Stomach smooth muscle (tissue), 2 donors: Measurements from ENCODE around the gene CREB3L2.
A peak's percentile ranks its signal among the peaks of the same experiment; 100 is the strongest.

ENCODE experiments used
- H3K27ac ChIP-seq: one replicate; pipeline ENCODE4 v1.7.0; 2013; ENCODE audit warnings: mild to moderate bottlenecking, low read length, inconsistent platforms
- H3K27me3 ChIP-seq, 2 donors: one replicate each; pipeline ENCODE4 v1.7.0; 2013; ENCODE audit warnings: low read length in 2 of 2; ENCODE audit not compliant: insufficient read depth in 2 of 2, control insufficient read depth in 1 of 2
- H3K36me3 ChIP-seq, 2 donors: one replicate each; pipeline ENCODE4 v1.7.0; 2013; ENCODE audit warnings: low read length in 2 of 2; ENCODE audit not compliant: control insufficient read depth in 2 of 2, insufficient read depth in 2 of 2
- H3K4me1 ChIP-seq: one replicate; pipeline ENCODE4 v1.7.0; 2013; ENCODE audit warnings: low read length; ENCODE audit not compliant: control insufficient read depth, insufficient read depth
- H3K4me3 ChIP-seq, 2 donors: one replicate each; pipeline ENCODE4 v1.7.0; 2013; ENCODE audit warnings: low read length in 2 of 2
- H3K9ac ChIP-seq, 2 donors: one replicate each; pipeline ENCODE4 v1.7.0; 2013; ENCODE audit warnings: low read length in 2 of 2, mild to moderate bottlenecking in 1 of 2
- H3K9me3 ChIP-seq, 2 donors: one replicate each; pipeline ENCODE4 v1.7.0; 2013; ENCODE audit warnings: low read length in 2 of 2; ENCODE audit not compliant: control insufficient read depth in 2 of 2
- donor health status: healthy.
- donor health status: Pancreatic carcinoma.

The CREB3L2 gene

DNA sequence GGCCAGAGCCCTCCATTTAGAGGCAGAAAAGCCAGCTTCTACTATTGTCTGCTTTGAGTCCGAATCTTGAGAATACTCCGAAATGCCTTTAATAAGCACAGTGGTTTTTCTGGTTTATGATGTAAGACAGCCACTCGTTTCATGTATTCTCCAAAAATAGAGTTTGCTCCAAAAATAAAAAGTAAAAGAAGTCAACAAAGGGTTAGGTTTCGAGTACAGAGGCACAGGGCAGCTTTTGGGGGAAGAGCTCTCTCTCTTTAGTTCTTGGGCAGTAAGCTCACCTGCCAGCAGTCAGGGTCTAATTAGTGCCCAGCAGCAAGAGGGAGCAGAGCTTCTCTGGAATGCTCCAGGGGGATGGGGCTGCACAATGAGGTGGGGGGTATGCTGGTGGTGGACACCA is 20.2 kb downstream of the CREB3L2 start:
- Histone ChIP-seq H3K4me3 (no peak overlapping the region), H3K4me1 (peaks cover 74% of the 10 kb centered on the region), H3K9me3 (no peaks in the 10 kb centered on the region), H3K36me3 (no peaks in the 10 kb centered on the region), H3K27me3 (no peaks in the 10 kb centered on the region), H3K27ac (peak overlapping the region; percentile 49), H3K9ac (no peak overlapping the region)

DNA sequence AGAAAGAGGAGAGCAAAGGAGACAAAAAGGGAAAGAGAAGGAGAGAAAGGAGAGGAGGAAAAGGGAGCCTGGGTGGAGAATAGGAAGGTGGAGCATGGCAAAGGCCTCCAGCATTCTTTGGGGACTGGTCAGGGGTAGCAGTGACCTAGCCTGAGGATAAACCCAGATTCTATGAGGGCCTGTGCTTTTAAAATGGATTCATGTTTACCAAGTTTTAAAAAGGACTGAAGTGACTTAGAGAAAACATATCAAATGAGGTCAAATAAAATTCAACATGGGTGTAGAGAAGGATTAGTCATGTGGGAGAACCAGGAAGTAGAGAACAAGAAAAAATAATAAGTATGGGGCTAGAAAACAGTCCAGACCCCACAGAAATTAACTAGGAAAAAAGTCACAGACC is 20.7 kb downstream of the CREB3L2 start:
- H3K27me3 ChIP-seq: no peaks in the 10 kb centered on the region
- H3K9me3 ChIP-seq: no peaks in the 10 kb centered on the region
- H3K4me3 ChIP-seq: no peak overlapping the region
- H3K36me3 ChIP-seq: no peaks in the 10 kb centered on the region
- no peak overlapping the region for H3K9ac ChIP-seq
- H3K27ac ChIP-seq: peak overlapping the region; percentile 49
- H3K4me1 ChIP-seq: peaks cover 70% of the 10 kb centered on the region

DNA sequence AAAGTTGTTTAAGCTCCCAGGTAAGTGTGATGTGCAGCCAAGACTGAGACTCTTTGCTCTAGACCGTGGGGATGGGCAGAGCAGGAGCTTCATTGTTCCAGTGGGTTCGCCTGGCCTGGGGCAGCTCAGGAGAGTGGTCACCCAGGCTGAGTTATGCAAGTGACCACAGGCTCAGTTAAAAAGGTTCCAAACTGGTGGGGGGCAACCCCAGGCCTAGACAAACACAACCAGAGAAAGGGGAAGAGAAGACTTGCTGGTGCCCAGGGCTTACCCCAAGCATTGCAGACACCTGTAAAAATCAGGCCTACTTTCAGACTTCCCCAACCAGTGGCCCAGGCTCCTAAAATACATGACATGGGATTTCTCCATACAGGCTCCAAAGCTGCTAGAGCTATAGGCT is 21.6 kb downstream of the CREB3L2 start:
- Histone ChIP-seq H3K27ac (peak overlapping the region; percentile 49), H3K36me3 (no peaks in the 10 kb centered on the region), H3K9ac (no peak overlapping the region), H3K4me3 (no peak overlapping the region), H3K9me3 (no peaks in the 10 kb centered on the region), H3K4me1 (peaks cover 72% of the 10 kb centered on the region), H3K27me3 (no peaks in the 10 kb centered on the region)

DNA sequence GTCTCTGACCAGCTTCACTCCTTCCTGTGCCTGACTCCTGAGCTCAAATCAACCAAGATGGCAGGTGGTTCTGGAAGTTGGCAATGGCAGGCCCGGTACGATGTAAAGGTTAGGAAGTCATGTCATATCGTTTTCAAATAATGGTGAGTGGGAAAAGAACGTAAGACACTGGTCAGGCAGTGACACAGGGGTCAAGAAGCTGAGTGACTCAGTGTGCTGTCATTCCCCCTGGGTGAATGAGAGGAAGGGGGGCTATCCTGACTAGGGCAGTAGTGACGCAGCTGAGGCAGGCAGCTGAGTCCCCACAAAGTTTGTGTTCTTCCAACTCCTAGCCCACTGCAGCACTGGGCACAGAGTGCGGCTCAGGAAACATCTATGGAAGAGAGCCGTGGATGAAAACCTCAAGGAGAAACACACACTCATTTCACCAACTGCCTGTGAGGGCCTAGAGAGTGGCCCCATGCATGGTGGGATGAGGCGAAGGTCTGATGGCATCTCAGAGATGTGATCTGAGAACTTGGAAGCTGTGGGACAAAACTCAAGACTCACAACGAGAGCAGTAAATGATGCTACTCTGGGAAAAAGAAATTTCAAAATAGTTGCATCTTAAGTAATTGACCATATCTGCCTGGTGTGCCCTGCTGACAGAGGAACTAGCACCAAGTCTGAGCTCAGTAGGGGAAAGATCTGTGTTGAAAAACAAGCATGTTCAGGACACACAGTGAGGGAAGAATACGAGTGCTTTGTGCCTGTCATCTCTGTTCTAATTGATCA is 23.2 kb downstream of the CREB3L2 start:
- no peaks in the 10 kb centered on the region for H3K9me3 ChIP-seq
- peaks cover 70% of the 10 kb centered on the region for H3K4me1 ChIP-seq
- no peak overlapping the region for H3K9ac ChIP-seq
- H3K27ac ChIP-seq: peak overlapping the region; percentile 46
- H3K36me3 ChIP-seq: no peaks in the 10 kb centered on the region
- no peaks in the 10 kb centered on the region for H3K27me3 ChIP-seq
- peak overlapping the region in 1 of 2 donors; percentile 8 for H3K4me3 ChIP-seq

DNA sequence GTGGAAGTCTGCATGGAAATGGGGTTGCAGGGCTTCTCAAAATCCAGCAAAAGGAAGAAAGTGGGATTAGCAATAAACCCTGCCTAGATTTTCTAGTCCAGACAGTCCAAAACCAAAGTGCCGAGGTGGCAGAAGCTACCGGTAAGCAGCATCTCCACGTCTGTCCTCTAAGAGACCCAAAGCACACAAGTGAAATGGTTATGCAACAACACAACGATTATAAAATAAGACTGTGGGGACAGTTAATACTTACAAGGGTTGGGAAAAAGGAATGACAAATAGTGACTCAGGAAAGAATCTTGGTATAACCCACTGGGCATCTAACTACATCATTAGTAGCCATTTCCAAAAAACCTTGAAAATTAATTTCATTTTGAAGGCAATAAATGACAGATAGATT is 24.7 kb downstream of the CREB3L2 start:
- H3K4me1 ChIP-seq: peaks cover 67% of the 10 kb centered on the region
- H3K27me3 ChIP-seq: no peaks in the 10 kb centered on the region
- H3K27ac ChIP-seq: peak overlapping the region; percentile 11
- no peak overlapping the region for H3K4me3 ChIP-seq
- H3K9ac ChIP-seq: no peak overlapping the region
- no peaks in the 10 kb centered on the region for H3K9me3 ChIP-seq
- no peaks in the 10 kb centered on the region for H3K36me3 ChIP-seq

DNA sequence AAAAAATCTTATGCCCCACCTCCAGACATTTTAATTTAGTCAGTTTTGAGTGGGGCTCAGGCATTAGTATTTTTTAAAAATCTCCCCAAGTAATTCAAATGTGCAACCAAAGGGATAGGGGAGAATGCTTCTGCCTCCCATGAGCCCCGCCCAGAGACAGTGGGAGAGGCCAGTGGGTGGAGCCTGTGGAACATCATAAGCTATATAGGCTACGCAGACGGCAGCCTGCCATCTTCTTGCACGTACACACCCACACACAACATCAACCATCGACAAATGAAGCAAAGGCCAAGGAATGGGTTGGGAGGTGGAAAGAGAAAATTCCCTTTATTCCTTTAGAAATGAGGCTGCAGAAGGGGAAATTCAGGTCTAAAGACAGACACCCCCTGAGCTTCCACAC is 25.2 kb downstream of the CREB3L2 start:
- Histone ChIP-seq H3K36me3 (no peaks in the 10 kb centered on the region), H3K9ac (no peak overlapping the region), H3K27ac (peak overlapping the region; percentile 11), H3K4me3 (no peak overlapping the region), H3K27me3 (no peaks in the 10 kb centered on the region), H3K4me1 (peaks cover 63% of the 10 kb centered on the region), H3K9me3 (no peaks in the 10 kb centered on the region)

DNA sequence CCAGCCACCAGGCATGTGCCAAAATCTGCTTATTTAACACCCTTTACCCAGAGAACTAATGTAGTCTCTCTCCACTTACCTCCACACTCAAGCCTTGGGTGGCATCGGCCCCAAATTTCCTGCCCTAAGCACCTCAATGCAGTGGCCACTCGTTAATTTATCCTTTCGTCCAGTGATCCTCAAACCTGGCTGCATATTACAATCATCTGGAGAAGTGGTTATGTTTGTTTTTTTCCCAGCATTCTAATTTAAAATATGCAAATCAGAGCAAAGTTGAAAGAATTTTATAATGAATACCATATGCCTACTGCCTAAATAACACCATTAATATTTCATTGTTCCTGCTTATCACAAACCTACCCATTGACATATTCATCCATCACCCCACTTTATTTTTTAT is 25.7 kb downstream of the CREB3L2 start:
- Histone ChIP-seq H3K9me3 (no peaks in the 10 kb centered on the region), H3K27me3 (no peaks in the 10 kb centered on the region), H3K4me1 (peaks cover 58% of the 10 kb centered on the region), H3K9ac (no peak overlapping the region), H3K4me3 (no peak overlapping the region), H3K27ac (peak overlapping the region; percentile 26), H3K36me3 (no peaks in the 10 kb centered on the region)

DNA sequence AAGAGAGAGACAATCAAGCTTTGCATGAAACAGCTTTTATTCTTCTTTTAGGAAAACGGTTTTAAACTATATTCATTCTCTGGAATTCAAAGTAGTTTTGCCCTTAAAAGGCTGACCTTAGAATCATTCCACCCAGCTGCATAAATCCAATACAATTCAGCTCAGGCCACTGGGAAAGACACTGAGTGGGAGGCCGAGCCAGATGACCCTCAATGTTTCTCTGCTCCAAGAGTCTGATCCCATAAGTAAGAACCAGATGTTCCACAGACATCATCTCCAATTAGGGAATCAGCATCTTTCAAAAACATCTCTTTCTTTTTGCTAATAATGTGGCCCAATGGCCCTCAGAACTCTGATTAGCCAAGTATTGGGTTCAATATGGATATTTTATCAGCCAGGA is 26.1 kb downstream of the CREB3L2 start:
- peak overlapping the region; percentile 26 for H3K27ac ChIP-seq
- no peak overlapping the region for H3K9ac ChIP-seq
- no peak overlapping the region for H3K4me3 ChIP-seq
- H3K36me3 ChIP-seq: no peaks in the 10 kb centered on the region
- H3K27me3 ChIP-seq: no peaks in the 10 kb centered on the region
- no peaks in the 10 kb centered on the region for H3K9me3 ChIP-seq
- H3K4me1 ChIP-seq: peaks cover 57% of the 10 kb centered on the region

DNA sequence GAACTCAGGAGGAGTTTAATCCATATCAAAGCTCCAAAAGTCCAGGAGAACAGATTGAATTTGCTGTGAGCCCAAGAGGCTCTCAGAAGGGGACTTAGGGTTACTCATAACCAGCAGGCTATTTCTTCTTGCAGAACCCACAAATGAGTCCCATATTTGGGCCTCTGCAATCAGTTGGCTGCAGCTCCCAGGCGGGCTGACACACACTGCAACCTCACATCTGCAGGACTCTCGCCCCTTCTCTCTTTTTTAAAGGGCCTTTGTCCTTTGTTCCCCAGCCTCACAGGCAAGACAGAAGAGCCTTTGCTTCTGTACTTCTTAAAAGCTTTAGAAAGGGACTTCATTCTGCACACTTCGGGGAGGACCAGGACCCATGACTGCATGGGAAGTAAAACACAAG is 26.7 kb downstream of the CREB3L2 start:
- H3K36me3 ChIP-seq: no peaks in the 10 kb centered on the region
- H3K4me1 ChIP-seq: peaks cover 55% of the 10 kb centered on the region
- H3K27me3 ChIP-seq: no peaks in the 10 kb centered on the region
- no peaks in the 10 kb centered on the region for H3K9me3 ChIP-seq
- peak overlapping the region in 1 of 2 donors; percentile 8 for H3K4me3 ChIP-seq
- peak overlapping the region; percentile 73 for H3K27ac ChIP-seq
- no peak overlapping the region for H3K9ac ChIP-seq

DNA sequence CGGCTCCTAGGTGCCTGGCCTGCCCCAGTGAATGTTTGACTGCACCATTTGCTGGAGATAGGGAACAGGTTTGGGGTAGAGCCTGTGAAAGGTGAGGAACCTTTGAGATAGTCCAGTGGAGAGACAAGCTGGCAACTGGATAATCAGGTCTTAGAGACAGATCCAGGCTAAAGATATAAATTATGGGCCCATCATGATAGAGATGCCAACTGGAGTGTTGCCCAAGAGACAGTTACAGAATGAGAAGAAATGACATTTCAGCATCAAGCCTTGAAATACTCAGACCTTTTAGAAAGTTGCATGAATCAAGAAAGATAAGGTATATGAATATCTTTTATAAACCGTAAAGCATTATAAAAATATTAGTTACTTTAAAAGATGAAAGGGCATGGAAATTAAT is 27.1 kb downstream of the CREB3L2 start:
- peaks cover 50% of the 10 kb centered on the region for H3K4me1 ChIP-seq

DNA sequence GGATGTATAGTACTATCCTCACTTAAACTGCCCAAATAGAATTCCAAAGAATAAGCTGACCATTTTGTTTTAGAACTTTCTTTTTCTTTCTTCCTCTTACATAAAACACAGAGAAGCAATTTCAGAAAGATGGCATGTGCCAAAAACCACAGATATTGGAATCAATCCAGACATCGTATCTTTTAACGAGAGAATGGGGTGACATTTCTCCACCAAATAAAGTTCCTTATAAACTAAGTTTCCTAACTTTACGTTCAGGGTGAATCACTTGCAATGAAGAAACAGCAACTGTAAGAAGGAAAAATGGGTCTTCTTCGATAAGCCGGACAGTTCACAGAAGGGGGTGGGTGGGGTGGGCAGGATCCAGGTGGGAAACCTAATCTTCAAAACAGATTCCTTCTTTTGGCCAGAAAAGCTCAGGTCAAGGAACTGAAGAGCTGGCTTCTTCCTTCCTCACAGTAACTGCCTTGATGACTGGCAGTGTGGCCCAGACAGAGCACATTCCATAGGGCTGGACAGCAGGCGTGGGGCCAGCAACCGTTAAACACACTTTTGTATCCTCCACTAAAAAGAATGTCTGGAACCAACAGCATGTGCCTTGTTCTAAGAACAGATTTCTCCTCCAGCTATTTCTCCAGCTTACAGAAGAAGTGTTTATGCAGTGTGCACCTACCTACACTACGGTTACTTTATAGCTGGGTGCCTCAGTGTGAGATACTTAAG is 31.5 kb downstream of the CREB3L2 start:
- peak overlapping the region in 1 of 2 donors; percentile 47 for H3K4me3 ChIP-seq
- peak overlapping the region in 1 of 2 donors; percentile 36 for H3K9ac ChIP-seq
- H3K9me3 ChIP-seq: no peaks in the 10 kb centered on the region
- H3K27ac ChIP-seq: peak overlapping the region; percentile 24
- H3K4me1 ChIP-seq: peaks cover 36% of the 10 kb centered on the region
- no peaks in the 10 kb centered on the region for H3K27me3 ChIP-seq
- no peaks in the 10 kb centered on the region for H3K36me3 ChIP-seq

More for the DNA sequence above, 27.1 kb downstream of the CREB3L2 start:
- Histone ChIP-seq H3K9ac (no peak overlapping the region), H3K36me3 (no peaks in the 10 kb centered on the region), H3K27ac (peak overlapping the region; percentile 73), H3K27me3 (no peaks in the 10 kb centered on the region), H3K4me3 (peak overlapping the region in 1 of 2 donors; percentile 8), H3K9me3 (no peaks in the 10 kb centered on the region)
